H1 (cell line): ENCODE data around the gene CRADD.

Experiments used
- BACH1 ChIP-seq: IDR thresholded peaks from 2 replicates; pipeline ENCODE4 v1.6.1; 2012; ENCODE audit warnings: low read length, improper control_type of control experiment
- EZH2 ChIP-seq: fragments of 200-600 bp; sonication (generic); IDR thresholded peaks from 2 replicates; pipeline ENCODE4 v1.7.1; 2012; ENCODE audit warnings: low read depth, mild to moderate bottlenecking, moderate library complexity, low read length, inconsistent platforms; ENCODE audit not compliant: severe bottlenecking
- RNF2 ChIP-seq: fragments of 200-900, 300-1000 bp; sonication (generic); IDR thresholded peaks from 2 replicates; pipeline ENCODE4 v1.7.1; 2016; ENCODE audit warnings: borderline replicate concordance, low read depth, mild to moderate bottlenecking, antibody characterized with exemption, low read length; ENCODE audit not compliant: poor library complexity, severe bottlenecking; ENCODE audit errors: missing control alignments
- TBP ChIP-seq: IDR thresholded peaks from 2 replicates; pipeline ENCODE4 v1.6.1; 2011; ENCODE audit warnings: low read depth, low read length, improper control_type of control experiment
- TF ChIP-seq, protein P1 (sequence below), 3 experiments: IDR thresholded peaks; 1 replicate in 2 of 3; 2 replicates in 1 of 3; pipeline versions ENCODE4 v1.5.1 to v1.6.1; 2011; ENCODE audit warnings: low read length in 3 of 3, mild to moderate bottlenecking in 3 of 3, inconsistent platforms in 2 of 3, low read depth in 1 of 3, moderate library complexity in 1 of 3; ENCODE audit not compliant: insufficient read depth in 1 of 3; ENCODE audit errors: control extremely low read depth in 1 of 3

DNA sequence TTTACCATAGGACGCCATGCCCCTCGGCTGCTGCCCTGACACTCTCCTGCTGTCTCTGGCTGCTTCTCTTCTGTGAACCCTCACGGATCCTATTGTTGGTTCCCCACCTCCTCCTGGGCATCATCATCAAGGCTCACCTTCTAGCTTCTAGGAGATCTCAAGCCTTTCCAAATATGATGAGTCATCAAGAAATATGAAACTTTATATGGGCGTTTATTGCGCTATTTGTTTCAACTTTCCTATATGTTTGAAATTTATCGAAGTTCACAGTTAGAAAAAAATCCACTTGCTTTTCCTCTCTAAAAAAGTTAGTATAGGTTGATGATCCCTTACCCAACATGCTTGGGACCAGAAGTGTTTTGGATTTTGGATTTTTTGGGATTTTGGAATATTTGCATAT, 2.8 kb upstream of the CRADD start:
- TF ChIP-seq, protein P1, sequence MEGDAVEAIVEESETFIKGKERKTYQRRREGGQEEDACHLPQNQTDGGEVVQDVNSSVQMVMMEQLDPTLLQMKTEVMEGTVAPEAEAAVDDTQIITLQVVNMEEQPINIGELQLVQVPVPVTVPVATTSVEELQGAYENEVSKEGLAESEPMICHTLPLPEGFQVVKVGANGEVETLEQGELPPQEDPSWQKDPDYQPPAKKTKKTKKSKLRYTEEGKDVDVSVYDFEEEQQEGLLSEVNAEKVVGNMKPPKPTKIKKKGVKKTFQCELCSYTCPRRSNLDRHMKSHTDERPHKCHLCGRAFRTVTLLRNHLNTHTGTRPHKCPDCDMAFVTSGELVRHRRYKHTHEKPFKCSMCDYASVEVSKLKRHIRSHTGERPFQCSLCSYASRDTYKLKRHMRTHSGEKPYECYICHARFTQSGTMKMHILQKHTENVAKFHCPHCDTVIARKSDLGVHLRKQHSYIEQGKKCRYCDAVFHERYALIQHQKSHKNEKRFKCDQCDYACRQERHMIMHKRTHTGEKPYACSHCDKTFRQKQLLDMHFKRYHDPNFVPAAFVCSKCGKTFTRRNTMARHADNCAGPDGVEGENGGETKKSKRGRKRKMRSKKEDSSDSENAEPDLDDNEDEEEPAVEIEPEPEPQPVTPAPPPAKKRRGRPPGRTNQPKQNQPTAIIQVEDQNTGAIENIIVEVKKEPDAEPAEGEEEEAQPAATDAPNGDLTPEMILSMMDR (IDR thresholded peaks at IDR 0.05; ENCODE audit: control extremely low read depth in 1 of 3, insufficient read depth in 1 of 3, low read depth in 1 of 3, low read length in 3 of 3) = no peak
- TF ChIP-seq RNF2 (no peak), TBP (no peak), EZH2 (no peak), BACH1 (no peak)
